Gastroesophageal sphincter (tissue), 4 donors: ENCODE measurements around the gene CD300LG. TPM values are rescaled to one million over a fixed set of nuclear protein-coding genes. Genes with fewer than 3 reads are reported as not detected.
A peak's percentile ranks its signal among the peaks of the same experiment; 100 is the strongest.

Experiments
- ATAC-seq: fragments of 150-250 bp; one replicate; pipeline ENCODE4 v1.9.1; 2016; ENCODE audit warnings: mild to moderate bottlenecking, moderate library complexity
- H3K27ac ChIP-seq, 4 donors: fragments of 200-600 bp; sonication (generic) in 3 of 4; 1 replicate in 3 of 4; 2 replicates in 1 of 4; pipeline ENCODE4 v1.5.1; 2016 to 2019
- H3K27me3 ChIP-seq: fragments of 200-600 bp; sonication (generic); one replicate; pipeline ENCODE4 v1.5.1; 2019
- H3K36me3 ChIP-seq, 2 donors: fragments of 200-600 bp; sonication (generic); one replicate each; pipeline ENCODE4 v1.5.1; 2019; ENCODE audit warnings: control low read depth in 1 of 2
- H3K4me1 ChIP-seq, 3 donors: fragments of 200-600 bp; sonication (generic); 1 replicate in 2 of 3; 2 replicates in 1 of 3; pipeline ENCODE4 v1.5.1; 2016 to 2019; ENCODE audit warnings: control low read depth in 2 of 3
- H3K4me3 ChIP-seq, 2 donors: fragments of 200-600 bp; sonication (generic); one replicate each; pipeline ENCODE4 v1.5.1; 2019; ENCODE audit warnings: mild to moderate bottlenecking in 1 of 2, moderate library complexity in 1 of 2
- H3K9me3 ChIP-seq, 3 donors: fragments of 200-600 bp; sonication (generic); one replicate each; pipeline ENCODE4 v1.5.1; 2017 to 2019; ENCODE audit warnings: control low read depth in 2 of 3
- CTCF ChIP-seq, 4 experiments: fragments of 200-600 bp in 2 of 4; fragments of 450-650 bp in 2 of 4; sonication (generic) in 1 of 4; IDR thresholded peaks; one replicate each; pipeline ENCODE4 v1.5.1; 2017 to 2019; ENCODE audit warnings: antibody characterized with exemption in 4 of 4, mild to moderate bottlenecking in 2 of 4, moderate library complexity in 2 of 4
- EP300 ChIP-seq: sonication (generic); formaldehyde crosslinking; IDR thresholded peaks from one replicate; pipeline ENCODE4 v1.6.1; 2017; ENCODE audit warnings: antibody characterized with exemption, mild to moderate bottlenecking
- POLR2A ChIP-seq, 2 donors: fragments of 450-650 bp; IDR thresholded peaks; one replicate each; pipeline ENCODE4 v1.6.1; 2017; ENCODE audit warnings: antibody characterized with exemption in 2 of 2, mild to moderate bottlenecking in 2 of 2, moderate library complexity in 1 of 2
- POLR2AphosphoS5 ChIP-seq: sonication (generic); formaldehyde crosslinking; IDR thresholded peaks from one replicate; pipeline ENCODE4 v1.6.1; 2017; ENCODE audit warnings: antibody characterized with exemption
- WGBS, 2 donors: methylation state at CpG; one replicate each; pipeline ENCODE4 v1.1.5; 2018; ENCODE audit warnings: low coverage in 1 of 2; 5-methylcytosine and 5-hydroxymethylcytosine counted together
- total RNA-seq, 4 donors: library from RNA; depleted of rRNA; stranded (reverse); fragments of >200 nt; gene quantifications; one replicate each; pipeline ENCODE4 v1.1.0, GENCODE V29; 2016

CD300LG gene
- total RNA-seq, 4 donors from 2014 or later = 1.6 to 16.2 (median 3.7) TPM

GRCh38 chr17:43897831-43898230 is 50.9 kb downstream of the CD300LG start:
- Histone ChIP-seq H3K27ac (no peak overlapping the region), H3K4me1 (peaks cover 0 to 34% (median 11%) of the 10 kb centered on the region in 3 donors), H3K4me3 (no peak overlapping the region), H3K9me3 (no peaks in the 10 kb centered on the region), H3K36me3 (peaks cover 0 to 50% of the 10 kb centered on the region in 2 donors), H3K27me3 (no peaks in the 10 kb centered on the region)
- 80 to 91% methylated on average over 1 to 3 of the region's 3 CpGs for WGBS, 2 donors
- TF ChIP-seq CTCF (IDR thresholded peaks at IDR 0.05) (no peak), EP300 (no peak), POLR2A (IDR thresholded peaks at IDR 0.05) (no peak), POLR2AphosphoS5 (no peak)
- no peak for ATAC-seq

- no peak for ATAC-seq
- peaks cover 0 to 34% (median 11%) of the 10 kb centered on the region in 3 donors for H3K4me1 ChIP-seq
- WGBS, 2 donors = 50% methylated on average over 1 of the region's 1 CpG; no CpG with 5 or more reads in 1 of the 2 donors
- peaks cover 0 to 48% of the 10 kb centered on the region in 2 donors for H3K36me3 ChIP-seq
- H3K27ac ChIP-seq = no peak overlapping the region
- TF ChIP-seq EP300 = no peak
- TF ChIP-seq POLR2AphosphoS5 = no peak
- no peak for TF ChIP-seq CTCF (IDR thresholded peaks at IDR 0.05)
- no peak for TF ChIP-seq POLR2A (IDR thresholded peaks at IDR 0.05)
- H3K9me3 ChIP-seq = no peaks in the 10 kb centered on the region
- no peak overlapping the region for H3K4me3 ChIP-seq
- no peaks in the 10 kb centered on the region for H3K27me3 ChIP-seq
Measured at GRCh38 chr17:43898446-43898845, 51.5 kb downstream of the CD300LG start.

- no peaks in the 10 kb centered on the region for H3K9me3 ChIP-seq
- no CpG with 5 or more reads among the region's 31 CpGs for WGBS, 2 donors
- TF ChIP-seq POLR2AphosphoS5 = no peak
- no peak for TF ChIP-seq POLR2A (IDR thresholded peaks at IDR 0.05)
- TF ChIP-seq CTCF (IDR thresholded peaks at IDR 0.05) = no peak
- no peak for TF ChIP-seq EP300
- peaks cover under 1% of the 10 kb centered on the region for H3K27me3 ChIP-seq
- H3K4me1 ChIP-seq = peaks cover 0 to 45% (median 11%) of the 10 kb centered on the region in 3 donors
- peaks cover 0 to 52% of the 10 kb centered on the region in 2 donors for H3K36me3 ChIP-seq
- peak; percentile 98 for ATAC-seq
- peak overlapping the region; percentile 15 to 51 for H3K4me3 ChIP-seq
- H3K27ac ChIP-seq = no peak overlapping the region
Measured at GRCh38 chr17:43900183-43900857, 53.3 kb downstream of the CD300LG start.

GRCh38 chr17:43900858-43901754 is 54.1 kb downstream of the CD300LG start:
- peaks cover 9% of the 10 kb centered on the region for H3K27me3 ChIP-seq
- peaks cover 0 to 45% of the 10 kb centered on the region in 2 donors for H3K36me3 ChIP-seq
- H3K27ac ChIP-seq = no peak overlapping the region
- 17 to 64% methylated on average over 2 to 3 of the region's 13 CpGs for WGBS, 2 donors
- peaks cover 0 to 52% (median 18%) of the 10 kb centered on the region in 3 donors for H3K4me1 ChIP-seq
- no peaks in the 10 kb centered on the region for H3K9me3 ChIP-seq
- TF ChIP-seq EP300 = no peak
- TF ChIP-seq POLR2AphosphoS5 = no peak
- TF ChIP-seq CTCF (IDR thresholded peaks at IDR 0.05) = no peak
- TF ChIP-seq POLR2A (IDR thresholded peaks at IDR 0.05) = no peak
- ATAC-seq = no peak
- peak overlapping the region; percentile 15 to 51 for H3K4me3 ChIP-seq
